ENCODE results near the gene CSRP3.

- TF ChIP-seq EP300 (IDR thresholded peaks at IDR 0.05) (no peak), POLR2A (IDR thresholded peaks at IDR 0.05) (no peak)
Measured at GRCh38 chr11:19239039-19239438, 37.3 kb upstream of the CSRP3 start.

Data from sigmoid colon (tissue), 4 donors.